SJCRH30 (cell line): ENCODE data around the gene NCAPD2. TPM values are rescaled to one million over a fixed set of nuclear protein-coding genes. Genes with fewer than 3 reads are reported as not detected.

Source experiments
- DNase-seq, 2 experiments: peaks; one replicate each; pipeline ENCODE4 v3.0.0-alpha.2; 2015 to 2020
- H3K27ac ChIP-seq: fragments of 250-450 bp; sonication (Bioruptor Pico); 2 replicates; pipeline ENCODE4 v1.5.1; 2020; ENCODE audit warnings: mild to moderate bottlenecking, moderate library complexity
- H3K27me3 ChIP-seq: fragments of 250-450 bp; sonication (Bioruptor Pico); 2 replicates; pipeline ENCODE4 v1.5.1; 2020; ENCODE audit warnings: mild to moderate bottlenecking, moderate library complexity
- H3K36me3 ChIP-seq: fragments of 250-450 bp; sonication (Bioruptor Pico); 2 replicates; pipeline ENCODE4 v1.5.1; 2020; ENCODE audit warnings: mild to moderate bottlenecking, moderate library complexity
- H3K4me1 ChIP-seq: fragments of 250-450 bp; sonication (Bioruptor Pico); 2 replicates; pipeline ENCODE4 v1.5.1; 2020; ENCODE audit warnings: mild to moderate bottlenecking, moderate library complexity
- H3K4me3 ChIP-seq: fragments of 250-450 bp; sonication (Bioruptor Pico); 2 replicates; pipeline ENCODE4 v1.5.1; 2020; ENCODE audit warnings: mild to moderate bottlenecking, moderate library complexity
- H3K9me3 ChIP-seq: fragments of 250-450 bp; sonication (Bioruptor Pico); replicated peaks from 2 replicates; pipeline ENCODE4 v1.5.1; 2020; ENCODE audit warnings: mild to moderate bottlenecking, moderate library complexity
- total RNA-seq: library from RNA; depleted of rRNA; stranded (reverse); fragments of >200 nt; shearing (Covaris generic); gene quantifications from 2 replicates; pipeline ENCODE4 v1.2.3, GENCODE V29; 2014; rRNA removed

Gene NCAPD2
- 215 and 218 TPM in 2 replicates for total RNA-seq

- Histone ChIP-seq H3K27ac (peak within 1 kb of the TSS; percentile 94), H3K9me3 (no peaks in the 10 kb centered on the region), H3K4me3 (peak within 1 kb of the TSS; percentile 72), H3K27me3 (no peaks in the 10 kb centered on the region), H3K36me3 (peaks cover 42% of the 10 kb centered on the region), H3K4me1 (0 out of 2 replicates have a peak, but pooled peaks cover 8% of the 10 kb centered on the region)
- DNase-seq: peak; percentile 97 to 98
Observed at GRCh38 chr12:6493497-6494257, at the start of gene NCAPD2. NCAPD2 (plus strand) TSS chr12:6494102; CDS start chr12:6495099, 997 bp downstream.

- Histone ChIP-seq H3K4me3 (no peak within 1 kb of the TSS), H3K9me3 (no peaks in the 10 kb centered on the region), H3K4me1 (peaks cover 13% of the 10 kb centered on the region), H3K27ac (no peak within 1 kb of the TSS), H3K27me3 (no peaks in the 10 kb centered on the region), H3K36me3 (no peaks in the 10 kb centered on the region)
- DNase-seq: no peak
Observed at GRCh38 chr12:6444704-6445688, 48.9 kb upstream of the NCAPD2 start, which contains the start of gene CD27. CD27 (plus strand) TSS chr12:6444955; CDS start chr12:6445096, 141 bp downstream.

- Histone ChIP-seq H3K9me3 (no peaks in the 10 kb centered on the region), H3K27ac (peak overlapping the region; percentile 85), H3K4me3 (peak overlapping the region; percentile 68), H3K27me3 (no peaks in the 10 kb centered on the region), H3K36me3 (no peaks in the 10 kb centered on the region), H3K4me1 (peaks cover 7% of the 10 kb centered on the region; the same call in 1 of the 2 replicates)
- peak; percentile 68 to 79 for DNase-seq
Observed at GRCh38 chr12:6450091-6450868, 43.6 kb upstream of the NCAPD2 start.

- Histone ChIP-seq H3K9me3 (no peaks in the 10 kb centered on the region), H3K36me3 (no peaks in the 10 kb centered on the region), H3K27me3 (no peaks in the 10 kb centered on the region), H3K4me1 (peaks cover 7% of the 10 kb centered on the region; the same call in 1 of the 2 replicates), H3K4me3 (peak overlapping the region; percentile 68), H3K27ac (peak overlapping the region; percentile 85)
- no peak for DNase-seq
Observed at GRCh38 chr12:6450869-6451347, 43.0 kb upstream of the NCAPD2 start.

- Histone ChIP-seq H3K27ac (peak within 1 kb of the TSS; percentile 85), H3K4me1 (peaks cover 7% of the 10 kb centered on the region; the same call in 1 of the 2 replicates), H3K27me3 (no peaks in the 10 kb centered on the region), H3K9me3 (no peaks in the 10 kb centered on the region), H3K36me3 (no peaks in the 10 kb centered on the region), H3K4me3 (peak within 1 kb of the TSS; percentile 68)
- DNase-seq: peak; percentile 86 to 90
Observed at GRCh38 chr12:6451348-6452244, 42.3 kb upstream of the NCAPD2 start, which contains the start of gene TAPBPL. TAPBPL (plus strand) TSS chr12:6452042; CDS start chr12:6452249, 207 bp downstream.

- Histone ChIP-seq H3K4me1 (peaks cover 7% of the 10 kb centered on the region; the same call in 1 of the 2 replicates), H3K27ac (peak overlapping the region; percentile 85), H3K9me3 (no peaks in the 10 kb centered on the region), H3K27me3 (no peaks in the 10 kb centered on the region), H3K36me3 (no peaks in the 10 kb centered on the region), H3K4me3 (peak overlapping the region; percentile 68)
- DNase-seq: peak; percentile 24 to 39
Observed at GRCh38 chr12:6452245-6452943, 41.5 kb upstream of the NCAPD2 start.

GRCh38 chr12:6452944-6453630, 40.8 kb upstream of the NCAPD2 start:
- H3K4me1 ChIP-seq: peaks cover 7% of the 10 kb centered on the region; the same call in 1 of the 2 replicates
- DNase-seq: no peak
- no peaks in the 10 kb centered on the region for H3K36me3 ChIP-seq
- H3K27me3 ChIP-seq: no peaks in the 10 kb centered on the region
- no peak overlapping the region; the same call in 1 of the 2 replicates for H3K27ac ChIP-seq
- no peaks in the 10 kb centered on the region for H3K9me3 ChIP-seq
- peak overlapping the region; percentile 68 for H3K4me3 ChIP-seq

GRCh38 chr12:6457220-6457945, 36.5 kb upstream of the NCAPD2 start:
- no peak for DNase-seq
- no peak overlapping the region for H3K4me3 ChIP-seq
- H3K27me3 ChIP-seq: no peaks in the 10 kb centered on the region
- H3K36me3 ChIP-seq: peaks cover 24% of the 10 kb centered on the region
- no peak overlapping the region for H3K27ac ChIP-seq
- 0 out of 2 replicates have a peak, but pooled peaks cover 4% of the 10 kb centered on the region for H3K4me1 ChIP-seq
- H3K9me3 ChIP-seq: no peaks in the 10 kb centered on the region

- no peaks in the 10 kb centered on the region for H3K4me1 ChIP-seq
- H3K36me3 ChIP-seq: peaks cover 31% of the 10 kb centered on the region
- no peak overlapping the region for H3K4me3 ChIP-seq
Observed at GRCh38 chr12:6458281-6459003, 35.5 kb upstream of the NCAPD2 start.

GRCh38 chr12:6459004-6459337, 34.9 kb upstream of the NCAPD2 start:
- no peak overlapping the region for H3K4me3 ChIP-seq
- H3K9me3 ChIP-seq: no peaks in the 10 kb centered on the region
- no peaks in the 10 kb centered on the region for H3K27me3 ChIP-seq
- no peaks in the 10 kb centered on the region for H3K4me1 ChIP-seq
- no peak for DNase-seq
- no peak overlapping the region for H3K27ac ChIP-seq
- H3K36me3 ChIP-seq: peaks cover 35% of the 10 kb centered on the region

More at GRCh38 chr12:6458281-6459003, 35.5 kb upstream of the NCAPD2 start:
- DNase-seq: no peak
- H3K9me3 ChIP-seq: no peaks in the 10 kb centered on the region
- H3K27me3 ChIP-seq: no peaks in the 10 kb centered on the region
- H3K27ac ChIP-seq: no peak overlapping the region

- Histone ChIP-seq H3K27ac (no peak overlapping the region), H3K36me3 (peaks cover 50% of the 10 kb centered on the region), H3K27me3 (no peaks in the 10 kb centered on the region), H3K9me3 (no peaks in the 10 kb centered on the region), H3K4me3 (no peak overlapping the region), H3K4me1 (no peaks in the 10 kb centered on the region)
- no peak for DNase-seq
Observed at GRCh38 chr12:6460751-6461371, 33.0 kb upstream of the NCAPD2 start.
